Activated T-helper 1 cell treated with Interleukin-2 at 50 U/mL for 16 hours (primary cell): ENCODE data around the gene TNFSF13B.
A peak's percentile ranks its signal among the peaks of the same experiment; 100 is the strongest.
"Not testable (repeated sequence)": the region's sequence is repeated elsewhere in the genome, so short reads cannot be mapped to it uniquely, and the experiment has no call there.

Experiments used
- DNase-seq: peaks from one replicate; pipeline ENCODE4 v3.0.0-alpha.2; 2020; ENCODE audit warnings: low read depth

The TNFSF13B gene, protein sequence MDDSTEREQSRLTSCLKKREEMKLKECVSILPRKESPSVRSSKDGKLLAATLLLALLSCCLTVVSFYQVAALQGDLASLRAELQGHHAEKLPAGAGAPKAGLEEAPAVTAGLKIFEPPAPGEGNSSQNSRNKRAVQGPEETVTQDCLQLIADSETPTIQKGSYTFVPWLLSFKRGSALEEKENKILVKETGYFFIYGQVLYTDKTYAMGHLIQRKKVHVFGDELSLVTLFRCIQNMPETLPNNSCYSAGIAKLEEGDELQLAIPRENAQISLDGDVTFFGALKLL

DNA sequence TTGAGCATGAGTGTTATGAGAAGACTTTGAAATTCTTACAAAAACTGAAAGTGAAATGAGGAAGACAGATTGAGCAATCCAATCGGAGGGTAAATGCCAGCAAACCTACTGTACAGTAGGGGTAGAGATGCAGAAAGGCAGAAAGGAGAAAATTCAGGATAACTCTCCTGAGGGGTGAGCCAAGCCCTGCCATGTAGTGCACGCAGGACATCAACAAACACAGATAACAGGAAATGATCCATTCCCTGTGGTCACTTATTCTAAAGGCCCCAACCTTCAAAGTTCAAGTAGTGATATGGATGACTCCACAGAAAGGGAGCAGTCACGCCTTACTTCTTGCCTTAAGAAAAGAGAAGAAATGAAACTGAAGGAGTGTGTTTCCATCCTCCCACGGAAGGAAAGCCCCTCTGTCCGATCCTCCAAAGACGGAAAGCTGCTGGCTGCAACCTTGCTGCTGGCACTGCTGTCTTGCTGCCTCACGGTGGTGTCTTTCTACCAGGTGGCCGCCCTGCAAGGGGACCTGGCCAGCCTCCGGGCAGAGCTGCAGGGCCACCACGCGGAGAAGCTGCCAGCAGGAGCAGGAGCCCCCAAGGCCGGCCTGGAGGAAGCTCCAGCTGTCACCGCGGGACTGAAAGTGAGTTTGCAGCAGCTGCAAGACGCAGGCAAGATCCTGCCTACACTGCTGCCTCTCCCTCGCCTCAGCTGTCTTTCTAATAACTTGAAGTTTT lies at the start of gene TNFSF13B:
TSS of gene TNFSF13B (plus strand) at position 118 of the 728 bp plus-strand sequence. CDS start at position 296, 178 bp downstream.
- DNase-seq, result peak; percentile 16

DNA sequence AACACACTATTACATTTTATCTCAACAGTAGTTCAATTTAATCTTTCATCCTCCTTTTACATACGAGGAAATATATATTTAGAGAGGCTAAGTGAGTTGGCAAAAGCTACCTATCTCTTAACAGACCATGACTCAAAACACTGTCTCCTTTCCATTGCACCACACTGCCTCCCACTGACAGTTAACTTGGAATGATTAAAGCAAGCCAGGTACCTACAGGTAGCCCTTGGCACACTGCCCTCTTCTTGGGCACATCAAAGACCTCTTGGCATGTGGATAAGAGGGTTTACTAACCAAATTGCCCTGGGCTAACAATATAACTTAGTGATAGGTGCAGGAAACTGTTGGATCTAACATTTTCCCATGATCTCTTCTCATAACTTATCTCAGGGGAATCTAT lies 49.5 kb upstream of the TNFSF13B start:
- no peak for DNase-seq

DNA sequence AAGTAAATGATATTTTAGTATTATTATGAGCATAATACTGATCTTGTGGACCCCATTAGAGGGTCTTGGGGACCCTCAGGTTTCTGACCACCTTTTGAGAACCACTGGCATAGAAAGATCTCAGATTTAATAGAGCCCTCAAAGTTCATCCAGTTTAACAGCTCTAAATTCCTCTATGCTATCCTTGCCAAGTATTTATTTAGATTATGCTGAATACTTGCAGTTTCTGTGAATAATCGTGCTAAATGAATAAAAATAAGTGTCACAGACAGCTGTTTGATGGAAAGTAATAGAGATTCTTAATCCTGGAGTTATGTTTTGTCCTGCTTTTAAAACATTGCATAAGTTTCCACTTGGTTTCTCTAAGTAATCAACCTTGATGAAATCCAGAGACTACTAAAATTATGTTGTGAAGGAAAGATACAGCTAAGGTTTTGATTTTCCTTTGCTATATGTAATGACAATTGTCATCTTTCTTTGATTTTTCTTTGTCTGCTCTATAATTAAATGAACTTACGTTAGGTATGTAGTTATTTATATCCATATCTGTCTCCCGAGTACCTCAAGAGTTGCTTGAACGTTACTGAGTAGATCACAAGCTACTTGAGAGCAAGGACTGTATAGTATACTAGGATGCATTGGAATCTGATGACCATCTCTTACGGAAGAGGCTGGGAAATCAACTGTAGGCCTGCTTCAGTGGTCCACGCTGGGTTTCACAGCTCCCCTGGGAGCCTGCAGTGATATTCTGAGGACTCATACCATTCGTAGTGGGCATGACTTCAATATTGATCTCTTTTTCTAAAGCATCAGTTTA lies 45.6 kb upstream of the TNFSF13B start:
- DNase-seq, result no peak

DNA sequence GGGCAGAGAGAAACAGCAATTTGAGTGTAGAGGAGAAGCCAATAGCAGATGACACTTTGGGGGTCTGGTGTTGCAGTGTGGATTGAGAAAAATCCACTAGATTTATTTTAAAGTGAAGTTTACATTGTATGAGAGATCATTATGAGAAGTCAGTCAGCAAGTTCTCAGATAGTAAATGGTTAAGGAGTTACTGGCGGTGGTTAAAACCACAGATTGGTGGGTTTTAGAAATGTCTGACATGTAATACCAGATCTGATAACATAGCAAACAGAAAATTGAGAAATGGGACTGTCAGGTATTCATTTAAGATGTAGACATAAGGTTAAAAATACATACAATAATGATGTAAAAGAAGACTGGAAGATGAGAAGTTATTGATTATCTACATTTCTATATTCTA lies 44.1 kb upstream of the TNFSF13B start:
- DNase-seq, result no peak

DNA sequence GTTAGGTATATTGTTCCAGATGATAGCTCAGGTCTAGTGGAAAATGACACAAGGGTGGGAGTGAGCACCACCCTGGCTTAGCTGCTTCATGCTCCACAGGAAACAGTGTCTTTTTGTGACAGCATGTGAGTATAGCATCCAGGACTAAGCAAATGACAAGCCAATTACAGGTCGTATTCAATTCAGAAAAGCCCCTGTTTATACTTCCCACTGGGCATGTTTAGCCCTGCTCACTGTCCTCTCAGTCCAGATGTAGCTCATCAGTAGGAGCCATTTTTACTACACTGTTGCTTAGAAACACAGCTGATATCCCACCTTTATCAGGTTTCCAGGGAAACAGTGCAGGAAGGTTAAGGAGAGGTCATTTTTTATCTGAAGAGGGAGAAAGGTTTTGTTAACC lies 43.3 kb upstream of the TNFSF13B start:
- no peak for DNase-seq

DNA sequence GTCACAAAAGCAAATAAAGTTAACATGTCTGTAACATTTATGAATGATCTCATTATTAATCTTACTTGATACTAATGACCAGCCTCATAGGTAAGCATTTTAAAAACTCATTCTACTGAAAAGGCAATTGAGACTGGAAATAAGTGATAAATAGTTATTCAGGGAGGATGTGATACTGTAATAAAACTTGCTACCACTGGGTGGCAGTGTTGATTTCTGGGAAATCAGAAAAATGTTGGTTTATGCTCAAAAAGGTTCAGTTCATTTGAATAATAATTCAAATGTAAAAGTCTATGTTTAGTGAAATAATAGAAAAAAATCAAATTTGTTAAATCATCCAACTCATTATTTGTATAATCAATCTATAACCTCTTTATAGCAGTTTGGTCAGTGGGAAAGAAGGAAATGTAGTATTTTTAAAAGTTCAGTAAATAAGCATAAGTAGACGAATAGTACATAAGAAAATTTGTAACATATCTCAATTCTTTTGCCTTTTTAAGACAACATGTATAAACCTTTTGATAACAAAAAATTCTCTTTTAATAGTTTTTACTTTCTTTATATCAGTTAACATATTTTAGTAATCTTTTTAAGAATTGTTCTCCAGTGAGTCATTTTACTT lies 41.8 kb upstream of the TNFSF13B start:
- DNase-seq, result no peak

DNA sequence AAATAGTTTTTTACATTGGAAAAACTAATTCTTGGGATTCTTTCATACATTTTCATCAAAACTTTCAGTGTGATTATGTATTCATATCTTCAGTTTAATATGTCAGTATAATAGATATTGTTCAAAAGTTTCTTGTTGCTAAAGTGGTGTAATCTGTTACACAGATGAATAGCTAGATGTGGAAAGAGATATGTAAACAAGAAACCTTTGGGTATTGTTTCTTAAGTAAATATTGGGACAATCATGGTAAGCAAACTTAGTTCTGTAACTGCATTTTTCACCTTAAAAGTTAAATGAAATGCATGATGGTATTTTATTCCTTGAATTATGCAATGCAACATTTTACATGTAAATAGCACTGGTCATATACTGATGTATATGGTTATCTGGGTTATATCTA lies 39.1 kb upstream of the TNFSF13B start:
- no peak for DNase-seq

DNA sequence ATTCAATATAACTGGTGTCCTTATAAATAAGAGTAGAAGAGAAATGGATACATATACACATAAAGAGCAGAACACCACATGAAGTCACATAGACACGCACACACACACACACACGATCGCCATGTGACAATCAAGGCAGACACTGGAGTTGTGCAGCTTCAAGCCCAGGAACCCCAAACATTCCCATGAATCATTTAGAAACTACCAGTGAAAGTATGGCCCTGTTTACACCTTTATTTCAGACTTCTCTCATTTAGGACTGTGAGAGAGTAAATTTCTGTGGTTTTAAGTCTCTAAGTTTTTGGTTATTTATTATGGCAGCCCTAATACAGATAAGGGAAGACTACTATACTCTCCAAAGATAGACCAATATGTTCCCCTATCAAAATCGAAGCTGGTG lies 20.4 kb upstream of the TNFSF13B start:
- no peak for DNase-seq

DNA sequence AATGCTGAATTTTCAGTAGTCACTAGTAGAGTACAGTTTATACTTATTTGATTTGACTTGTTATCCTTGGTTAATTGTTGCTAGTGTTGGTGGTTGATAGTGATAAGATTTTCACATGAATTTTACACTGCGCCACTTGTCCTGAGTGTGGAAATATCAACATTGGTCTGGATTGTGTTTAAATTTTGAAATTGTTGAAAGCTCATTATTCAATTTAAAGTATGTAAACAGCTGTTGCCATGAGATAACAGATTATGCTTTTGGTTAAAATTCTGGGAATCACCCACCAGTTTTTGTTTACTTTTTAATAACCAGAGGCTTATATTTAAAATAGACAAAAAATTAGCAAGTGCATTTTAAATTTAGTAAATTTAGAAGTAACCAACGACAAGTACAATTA lies 12.3 kb upstream of the TNFSF13B start:
- DNase-seq, result no peak

DNA sequence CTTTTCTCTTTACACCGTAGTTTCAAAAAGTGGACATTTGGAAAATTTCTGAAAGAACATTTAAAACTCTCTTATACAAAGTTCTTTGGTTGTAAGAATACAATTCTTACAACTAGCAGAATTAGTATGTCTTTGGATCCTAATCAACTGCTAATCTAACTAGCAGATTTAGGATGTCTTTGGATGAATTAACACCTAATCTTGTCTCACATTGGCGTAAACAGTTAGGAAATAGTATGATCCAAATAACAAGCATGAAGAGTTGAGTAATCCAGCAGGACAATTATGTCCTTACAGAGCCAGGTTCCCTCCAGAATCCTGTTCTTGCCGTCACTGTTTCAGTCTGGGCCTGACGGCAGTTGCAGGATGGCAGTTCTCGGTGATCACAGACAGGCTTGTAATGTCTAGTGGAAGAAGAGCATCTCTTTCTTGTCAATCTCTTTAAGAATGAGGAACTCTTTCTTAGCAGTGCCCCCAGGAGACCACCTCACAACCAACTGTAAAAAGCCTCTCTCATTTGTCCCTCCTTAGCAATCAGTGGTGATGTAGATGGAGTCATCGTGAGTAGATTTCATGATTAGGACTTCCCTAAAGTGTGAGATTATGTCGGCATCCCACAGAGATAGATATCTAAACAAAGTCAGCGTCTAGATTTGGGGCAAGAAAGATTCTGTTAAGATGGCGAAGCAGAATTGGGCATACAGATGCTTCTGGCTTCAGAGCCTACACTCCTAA lies 5.7 kb upstream of the TNFSF13B start:
- no peak for DNase-seq

DNA sequence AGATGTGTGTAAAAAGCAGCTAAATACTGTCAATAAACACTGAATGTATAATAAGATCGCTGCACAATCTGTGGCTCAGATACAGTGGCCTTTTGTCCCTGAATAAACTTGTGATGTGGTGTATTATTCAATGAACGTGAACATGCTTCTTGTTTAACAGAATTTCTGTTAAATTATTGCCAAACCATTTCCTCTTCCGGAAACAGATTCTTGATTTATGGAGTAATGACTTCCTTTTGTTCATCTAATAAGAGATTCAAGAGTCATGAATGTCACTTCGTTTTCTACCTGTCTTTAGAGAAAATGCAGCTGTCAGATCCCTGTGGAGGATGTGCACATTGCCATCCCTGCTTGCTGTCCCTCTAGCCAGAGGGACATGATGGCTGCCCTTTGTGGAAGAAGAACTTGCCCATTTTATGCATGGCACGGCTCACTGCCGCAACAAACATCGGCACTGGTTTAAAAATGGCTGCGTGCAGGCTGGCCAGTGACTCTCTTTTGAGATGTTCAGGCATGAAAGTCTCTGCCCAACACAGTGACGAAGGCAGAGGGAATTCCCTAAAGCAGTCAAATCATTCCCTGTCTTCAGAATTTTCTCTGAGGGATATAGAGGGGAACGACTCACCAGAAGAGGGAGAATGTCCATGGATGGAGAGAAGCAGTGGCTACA lies 3.1 kb upstream of the TNFSF13B start:
- no peak for DNase-seq

DNA sequence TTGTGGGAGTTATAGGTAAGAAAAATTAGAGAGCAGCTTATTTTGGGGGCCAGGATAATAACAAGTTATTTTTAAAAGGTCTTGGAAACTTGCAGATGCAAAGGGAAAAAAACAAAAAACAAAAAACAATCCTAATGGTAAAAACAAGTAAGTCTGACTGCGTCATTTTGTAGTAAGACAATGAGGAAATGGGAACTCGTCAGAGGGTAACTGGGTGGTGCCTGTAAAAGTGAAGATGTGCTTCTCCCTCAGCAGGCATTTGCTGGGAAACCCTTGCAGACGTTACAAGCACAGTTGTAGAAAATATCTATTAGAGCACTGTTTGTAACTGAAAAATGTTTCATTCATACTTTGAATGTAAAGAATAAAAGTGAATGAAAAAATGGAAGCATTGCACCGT lies 2.2 kb upstream of the TNFSF13B start:
- no peak for DNase-seq

DNA sequence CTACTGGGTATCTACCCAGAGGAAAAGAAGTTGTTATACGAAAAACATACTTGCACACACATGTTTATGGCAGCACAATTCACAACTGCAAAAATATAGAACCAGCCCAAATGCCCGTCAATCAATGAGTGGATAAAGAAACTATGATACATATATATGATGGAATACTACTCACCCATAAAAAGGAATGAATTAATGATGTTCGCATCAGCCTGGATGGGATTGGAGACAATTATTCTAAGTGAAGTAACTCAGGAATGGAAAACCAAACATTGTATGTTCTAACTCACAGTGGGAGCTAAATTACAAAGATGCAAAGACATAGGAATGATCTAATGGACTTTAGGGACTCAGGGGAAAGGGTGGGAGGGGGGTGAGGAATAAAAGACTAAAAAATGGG lies 1.7 kb upstream of the TNFSF13B start:
- not testable (repeated sequence) for DNase-seq

DNA sequence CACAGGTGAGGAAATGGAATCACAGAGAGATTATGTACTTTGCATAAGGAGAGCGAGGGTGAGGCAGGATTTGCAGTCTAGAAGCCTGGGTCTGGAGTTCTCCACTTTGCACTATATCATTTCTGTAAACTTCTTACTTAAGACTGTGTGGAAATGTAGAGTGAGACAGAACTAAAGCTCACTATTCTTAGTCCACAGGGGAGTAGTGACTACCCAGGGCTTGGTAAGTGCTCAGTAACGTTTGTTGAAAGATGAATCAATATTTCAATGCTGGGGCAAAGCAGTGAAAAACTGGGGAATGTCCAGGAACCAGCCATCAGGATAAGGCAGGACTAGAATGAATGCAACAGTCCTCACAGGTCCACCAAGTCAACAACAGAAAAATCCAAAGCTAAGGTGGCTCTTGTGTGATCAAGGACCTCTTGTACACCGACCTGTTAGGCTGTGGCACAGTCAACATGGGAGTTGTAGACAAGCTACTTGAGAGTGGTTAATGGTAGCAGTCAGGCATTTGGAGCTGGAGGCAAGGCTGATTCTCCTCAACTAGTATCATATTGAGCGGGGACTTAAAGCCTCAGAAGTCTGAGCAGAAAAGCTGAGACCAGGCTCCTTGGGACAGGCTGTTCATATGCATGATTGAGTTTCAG lies 929 bp upstream of the TNFSF13B start:
- DNase-seq, result no peak

DNA sequence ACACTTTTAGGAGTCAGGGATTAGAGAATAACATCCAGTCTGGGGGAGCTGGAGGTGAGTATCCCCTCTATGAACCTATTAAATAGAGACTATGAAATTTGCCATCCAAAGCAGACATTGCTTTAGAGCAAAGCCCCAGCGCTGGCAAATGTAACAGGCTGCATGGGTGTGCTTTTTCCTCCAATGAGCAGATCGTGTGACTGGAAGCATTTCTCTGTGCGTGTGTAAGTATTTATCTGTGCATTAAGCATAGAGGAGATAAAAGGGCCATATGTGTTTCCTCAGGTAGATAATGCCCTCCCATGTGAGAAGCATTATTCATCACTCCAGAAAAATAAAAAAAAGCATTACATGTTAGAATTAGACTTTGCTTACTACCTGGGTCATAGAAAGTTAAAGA lies 924 bp downstream of the TNFSF13B start:
- DNase-seq, result no peak

DNA sequence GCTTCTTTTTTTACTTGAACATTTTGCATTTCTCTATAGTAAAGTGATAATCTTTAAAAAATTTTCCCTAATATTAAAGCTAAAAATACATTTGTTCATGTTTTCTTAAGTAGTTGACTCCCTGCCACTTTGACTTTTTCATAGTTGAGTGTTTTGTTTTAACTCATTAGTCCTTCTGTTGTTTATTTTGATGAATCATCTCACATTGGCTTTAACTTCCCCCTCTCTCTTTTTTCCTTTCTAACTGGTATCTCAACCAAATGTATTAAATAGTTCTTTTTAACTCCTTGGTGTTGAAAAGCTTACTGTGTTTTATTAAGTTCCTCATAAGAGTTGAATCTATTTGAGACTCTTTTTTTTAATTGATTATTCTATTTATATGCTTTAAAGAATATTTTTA lies 2.8 kb downstream of the TNFSF13B start:
- DNase-seq, result no peak

DNA sequence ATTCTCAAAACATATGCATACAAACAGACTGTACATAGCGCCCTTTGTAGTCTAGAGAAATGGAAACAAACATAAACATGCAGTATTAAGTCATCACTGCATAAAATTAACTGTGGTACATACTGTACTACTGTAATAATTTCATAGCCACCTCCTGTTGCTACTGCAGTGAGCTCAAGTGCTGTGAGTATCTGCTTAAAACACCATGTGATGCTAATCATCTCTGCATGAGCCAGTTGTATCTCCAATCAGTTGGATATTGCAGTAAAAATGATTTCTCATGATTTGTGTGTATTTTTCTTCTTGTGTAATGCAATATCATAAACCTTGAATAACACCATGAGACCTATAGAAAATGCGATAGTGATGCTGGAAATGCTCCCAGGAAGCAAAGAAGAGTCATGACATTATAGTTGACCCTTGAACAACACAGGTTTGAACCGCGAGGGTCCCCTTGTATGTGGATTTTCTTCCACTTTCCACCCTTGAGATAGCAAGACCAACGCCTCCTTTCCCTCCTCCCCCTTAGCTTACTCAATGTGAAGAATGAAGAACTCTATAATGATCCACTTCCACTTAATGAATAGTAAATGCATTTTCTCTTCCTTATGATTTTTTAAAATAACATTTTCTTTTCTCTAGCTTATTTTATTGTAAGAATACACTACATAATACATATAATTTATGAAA lies 4.1 kb downstream of the TNFSF13B start:
- DNase-seq, result no peak

DNA sequence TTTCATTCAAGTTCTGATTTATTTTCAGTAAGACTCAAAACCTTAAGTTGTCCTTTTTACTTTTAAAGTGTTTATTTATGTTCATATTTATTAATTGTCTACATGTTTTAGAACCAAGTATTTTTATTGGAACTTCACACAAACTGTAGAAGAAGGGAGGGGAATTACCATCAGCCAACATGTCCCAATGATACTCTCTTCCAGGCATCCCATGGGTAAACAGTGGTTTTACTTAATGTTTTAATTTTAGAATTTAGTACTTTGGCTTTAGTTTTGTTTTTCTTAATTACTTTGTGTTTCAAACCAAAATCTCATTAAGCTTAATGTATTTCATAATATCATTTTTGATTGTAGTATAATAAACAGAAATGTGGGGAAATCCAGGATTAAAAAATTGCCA lies 5.2 kb downstream of the TNFSF13B start:
- DNase-seq, result no peak

DNA sequence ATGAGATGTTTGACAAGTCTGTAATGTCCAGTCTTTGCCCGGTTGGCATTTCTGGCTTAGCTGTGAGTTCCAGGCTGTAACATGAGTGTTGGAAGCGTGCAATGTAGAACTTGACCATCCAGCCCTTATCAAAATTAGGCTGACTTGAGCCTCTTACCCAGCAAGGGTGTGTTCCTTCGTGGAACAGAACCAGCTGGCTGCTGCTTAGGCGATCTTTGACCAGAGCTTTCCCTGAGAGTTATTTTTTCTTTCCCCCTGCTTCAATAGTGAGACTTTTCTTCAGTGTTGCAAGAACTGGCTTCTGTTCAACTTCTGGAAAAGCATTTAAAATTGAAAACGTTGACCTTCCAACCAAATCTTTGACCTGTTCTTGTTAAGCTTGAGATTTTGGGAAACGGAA lies 6.5 kb downstream of the TNFSF13B start:
- no peak for DNase-seq

DNA sequence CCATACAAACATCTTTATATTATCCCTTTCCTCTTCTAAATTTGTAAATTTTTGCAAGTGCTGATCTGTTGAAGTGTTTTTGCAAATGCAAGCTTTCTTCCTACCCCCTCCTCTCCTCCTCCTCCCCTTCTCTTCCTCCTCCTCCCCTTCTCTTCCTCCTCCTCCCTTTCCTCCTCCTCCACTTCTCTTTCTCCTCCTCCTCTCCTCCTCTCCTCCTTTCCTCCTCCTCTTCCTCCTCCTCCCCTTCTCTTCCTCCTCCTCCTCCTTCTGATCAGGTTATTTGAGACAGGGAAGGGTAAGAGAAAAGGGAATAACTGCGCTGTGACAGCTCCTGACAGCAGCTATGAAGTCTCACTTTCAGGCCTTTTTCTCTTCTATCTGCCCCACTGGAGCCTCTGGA lies 8.9 kb downstream of the TNFSF13B start:
- no peak for DNase-seq
